ENCODE results near the gene C8A. TPM values are rescaled to one million over a fixed set of nuclear protein-coding genes. Genes with fewer than 3 reads are reported as not detected.

C8A gene
- total and polyA plus RNA-seq, 2 of the 13 experiments (the other 11 are each of a cell fraction or from before 2014, with no cell fraction given) = 10.5 to 15.0 TPM

DNA sequence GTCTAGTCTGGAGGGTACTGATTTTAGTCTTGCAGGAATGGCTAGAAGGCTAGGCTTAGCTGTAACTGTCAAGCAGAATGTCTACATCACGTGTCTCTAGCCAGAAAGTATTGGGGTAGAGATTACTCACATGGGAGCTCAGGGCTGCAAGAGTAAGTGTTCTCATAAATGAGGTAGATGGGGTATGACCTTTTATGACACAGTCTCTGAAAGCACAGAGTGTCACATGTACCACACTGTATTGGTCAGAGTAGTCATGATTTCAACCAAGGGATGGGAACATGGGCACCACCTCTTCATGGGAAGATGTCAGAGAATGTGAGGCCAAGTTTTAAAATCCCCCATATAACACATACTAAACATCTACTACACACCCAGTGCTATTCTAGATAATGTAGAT, 38.3 kb upstream of the C8A start:
- Histone ChIP-seq H3K4me1 (ENCODE audit: insufficient read depth, low read length) (peaks cover 54% of the 10 kb centered on the region), H3K4me3 (replicated peaks in 1 of 3; ENCODE audit: insufficient read depth in 1 of 3, low read depth in 2 of 3, low read length in 3 of 3) (no peak overlapping the region), H3K36me3 (replicated peaks in 1 of 2; ENCODE audit: control insufficient read depth in 1 of 2, insufficient read depth in 2 of 2, low read length in 2 of 2) (no peaks in the 10 kb centered on the region), H3K27ac (ENCODE audit: extremely low read length, insufficient read depth, low read length) (no peak overlapping the region), H3K4me2 (ENCODE audit: low read depth, low read length) (no peak overlapping the region; the same call in 1 of the 2 replicates), H4K20me1 (ENCODE audit: insufficient read depth, low read length) (no peaks in the 10 kb centered on the region), H3K9ac (ENCODE audit: insufficient read depth, low read depth, low read length) (no peak overlapping the region), H3K9me3 (ENCODE audit: low read length) (no peaks in the 10 kb centered on the region), H3K79me2 (ENCODE audit: insufficient read depth, low read length) (no peaks in the 10 kb centered on the region), H2AFZ (ENCODE audit: low read length) (no peak overlapping the region), H3K27me3 (ENCODE audit: control insufficient read depth in 1 of 2, insufficient read depth in 2 of 2, low read length in 2 of 2) (no peaks in the 10 kb centered on the region)
- no TSS peak for BruUV-seq (replicated peaks)
- CTCF ChIA-PET (ENCODE audit: low intra/inter-chr PET ratio, low total read pairs) = no interaction called here
- POLR2A ChIA-PET = no interaction called here
- in situ Hi-C loops (cut with HindIII; ENCODE audit: extremely low pct_ligation_motif_present, low pct_unique_long_range_greater_than_20kb) (loop anchor here (10.0 kb wide), 1 partner anchor 1531 kb away; no protein-coding TSS in a partner anchor), intact Hi-C loops (cut with micrococcal nuclease; ENCODE audit: unreplicated experiment) (no loop called here)
- 100% methylated on average over 1 of the region's 1 CpG for WGBS (ENCODE audit: low lambda C conversion rate)
- ATAC-seq (no peak), DNase-seq (ENCODE audit: low spot score) (no peak), FAIRE-seq (no peak)
- TF ChIP-seq SMC3 (IDR thresholded peaks at IDR 0.05; ENCODE audit: low read length) = no peak
- TF ChIP-seq, protein P1, sequence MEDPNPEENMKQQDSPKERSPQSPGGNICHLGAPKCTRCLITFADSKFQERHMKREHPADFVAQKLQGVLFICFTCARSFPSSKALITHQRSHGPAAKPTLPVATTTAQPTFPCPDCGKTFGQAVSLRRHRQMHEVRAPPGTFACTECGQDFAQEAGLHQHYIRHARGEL (CRISPR knock-in tag; IDR thresholded peaks at IDR 0.05) = no peak
- no peak for TF ChIP-seq CBX2 (IDR thresholded peaks at IDR 0.05; ENCODE audit: low read depth, low read length)
- no peak for TF ChIP-seq CBX2 (CRISPR knock-in tag; IDR thresholded peaks at IDR 0.05; ENCODE audit: low read depth)

DNA sequence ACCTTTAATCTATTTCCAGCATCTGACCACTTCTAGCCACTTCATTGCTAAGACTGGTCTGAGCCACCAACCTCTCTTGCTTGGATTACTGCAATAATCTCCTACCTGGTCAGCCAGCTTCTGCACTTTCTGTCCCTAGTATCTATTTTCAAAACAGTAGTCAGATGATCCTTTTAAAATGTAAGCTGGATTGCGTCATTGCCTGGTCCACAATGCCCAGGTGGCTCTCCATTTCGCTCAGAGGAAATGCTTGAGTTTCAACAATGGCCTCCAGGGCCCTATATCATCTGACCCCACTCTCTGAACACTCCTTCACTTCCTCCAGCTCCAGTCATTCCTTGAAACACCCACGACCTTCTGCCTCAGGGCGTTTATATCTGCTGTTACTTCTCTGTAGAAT, 37.7 kb upstream of the C8A start:
- no TSS peak for BruUV-seq (replicated peaks)
- intact Hi-C loops (cut with micrococcal nuclease; ENCODE audit: unreplicated experiment) (no loop called here), in situ Hi-C loops (cut with HindIII; ENCODE audit: extremely low pct_ligation_motif_present, low pct_unique_long_range_greater_than_20kb) (loop anchor here (10.0 kb wide), 1 partner anchor 1532 kb away; no protein-coding TSS in a partner anchor)
- Histone ChIP-seq H3K27ac (ENCODE audit: extremely low read length, insufficient read depth, low read length) (peak overlapping the region; percentile 24), H3K9me3 (ENCODE audit: low read length) (no peaks in the 10 kb centered on the region), H3K27me3 (ENCODE audit: control insufficient read depth in 1 of 2, insufficient read depth in 2 of 2, low read length in 2 of 2) (no peaks in the 10 kb centered on the region), H3K4me2 (ENCODE audit: low read depth, low read length) (peak overlapping the region; percentile 18), H3K79me2 (ENCODE audit: insufficient read depth, low read length) (no peaks in the 10 kb centered on the region), H3K36me3 (replicated peaks in 1 of 2; ENCODE audit: control insufficient read depth in 1 of 2, insufficient read depth in 2 of 2, low read length in 2 of 2) (no peaks in the 10 kb centered on the region), H3K4me1 (ENCODE audit: insufficient read depth, low read length) (peaks cover 56% of the 10 kb centered on the region), H3K9ac (ENCODE audit: insufficient read depth, low read depth, low read length) (no peak overlapping the region), H2AFZ (ENCODE audit: low read length) (no peak overlapping the region), H3K4me3 (replicated peaks in 1 of 3; ENCODE audit: insufficient read depth in 1 of 3, low read depth in 2 of 3, low read length in 3 of 3) (no peak overlapping the region), H4K20me1 (ENCODE audit: insufficient read depth, low read length) (no peaks in the 10 kb centered on the region)
- POLR2A ChIA-PET = no interaction called here
- peak; percentile 24 for DNase-seq (ENCODE audit: low spot score)
- no peak for ATAC-seq
- 45% methylated on average over 4 of the region's 4 CpGs for WGBS (ENCODE audit: low lambda C conversion rate)
- CTCF ChIA-PET (ENCODE audit: low intra/inter-chr PET ratio, low total read pairs) = no interaction called here
- no peak for FAIRE-seq
- TF ChIP-seq ZNF879 (CRISPR knock-in tag; IDR thresholded peaks at IDR 0.05) (no peak), KDM5B (CRISPR knock-in tag; IDR thresholded peaks at IDR 0.05; ENCODE audit: borderline replicate concordance) (no peak), SRSF4 (IDR thresholded peaks at IDR 0.05; ENCODE audit: low read depth, low read length, poor library complexity, severe bottlenecking) (no peak), ZNF24 (IDR thresholded peaks at IDR 0.05) (no peak), BHLHE40 (IDR thresholded peaks at IDR 0.05; ENCODE audit: low read length) (no peak), ETV5 (CRISPR knock-in tag; IDR thresholded peaks at IDR 0.05; ENCODE audit: borderline replicate concordance) (no peak), KDM6A (CRISPR knock-in tag; IDR thresholded peaks at IDR 0.05; ENCODE audit: low read depth) (no peak), ZBTB7A (CRISPR knock-in tag; IDR thresholded peaks at IDR 0.05) (no peak), DPF2 (CRISPR knock-in tag; IDR thresholded peaks at IDR 0.05; ENCODE audit: borderline replicate concordance, low read depth) (no peak), U2AF1 (optimal IDR thresholded peaks at IDR 0.05; ENCODE audit: low read depth, low read length) (no peak), SOX13 (IDR thresholded peaks at IDR 0.05) (no peak), SOX13 (CRISPR knock-in tag; conservative IDR thresholded peaks at IDR 0.05 in 1 of 2, IDR thresholded peaks at IDR 0.05 in 1 of 2) (peak in 1 of 2 experiments; percentile 42; a peak in 1 of 4 replicates), ELF4 (CRISPR knock-in tag; IDR thresholded peaks at IDR 0.05; ENCODE audit: borderline replicate concordance) (no peak), GFI1 (CRISPR knock-in tag; IDR thresholded peaks at IDR 0.05; ENCODE audit: borderline replicate concordance) (no peak), POGZ (CRISPR knock-in tag; IDR thresholded peaks at IDR 0.05) (peak; percentile 33; the same call in 1 of the 2 replicates), ZNF350 (CRISPR knock-in tag; IDR thresholded peaks at IDR 0.05; ENCODE audit: borderline replicate concordance, low read depth) (no peak)
- TF ChIP-seq, protein P2, sequence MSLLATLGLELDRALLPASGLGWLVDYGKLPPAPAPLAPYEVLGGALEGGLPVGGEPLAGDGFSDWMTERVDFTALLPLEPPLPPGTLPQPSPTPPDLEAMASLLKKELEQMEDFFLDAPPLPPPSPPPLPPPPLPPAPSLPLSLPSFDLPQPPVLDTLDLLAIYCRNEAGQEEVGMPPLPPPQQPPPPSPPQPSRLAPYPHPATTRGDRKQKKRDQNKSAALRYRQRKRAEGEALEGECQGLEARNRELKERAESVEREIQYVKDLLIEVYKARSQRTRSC (CRISPR knock-in tag; IDR thresholded peaks at IDR 0.05; ENCODE audit: low read depth) = no peak

All from HepG2 (cell line).